GM19025 (cell line): Measurements from ENCODE around the gene MARCHF5.
"Not testable (repeated sequence)": the region's sequence is repeated elsewhere in the genome, so short reads cannot be mapped to it uniquely, and the experiment has no call there.

Experiments
- ATAC-seq: cut with Tn5 transposase; IDR thresholded peaks from one replicate; pipeline ENCODE4 v1.9.1; 2021; ENCODE audit warnings: mild to moderate bottlenecking, low read depth, moderate library complexity; ENCODE audit not compliant: unreplicated experiment

The MARCHF5 gene

GRCh38 chr10:92304061-92304460, 13.1 kb downstream of the MARCHF5 start:
- ATAC-seq = no peak

GRCh38 chr10:92305133-92306072, 14.4 kb downstream of the MARCHF5 start:
- no peak for ATAC-seq

GRCh38 chr10:92309272-92309671, 18.3 kb downstream of the MARCHF5 start:
- no peak for ATAC-seq

- ATAC-seq = no peak
Measured at GRCh38 chr10:92313750-92314149, 22.8 kb downstream of the MARCHF5 start.

GRCh38 chr10:92316610-92317009, 25.6 kb downstream of the MARCHF5 start:
- ATAC-seq = no peak

GRCh38 chr10:92323079-92323478, 32.1 kb downstream of the MARCHF5 start:
- ATAC-seq = no peak

- no peak for ATAC-seq
Measured at GRCh38 chr10:92327445-92328433, 36.8 kb downstream of the MARCHF5 start.

- no peak for ATAC-seq
Measured at GRCh38 chr10:92328993-92329392, 38.0 kb downstream of the MARCHF5 start.

- not testable (repeated sequence) for ATAC-seq
Measured at GRCh38 chr10:92329927-92330326, 39.0 kb downstream of the MARCHF5 start.

GRCh38 chr10:92342796-92343195, 51.8 kb downstream of the MARCHF5 start:
- ATAC-seq = no peak

- not testable (repeated sequence) for ATAC-seq
Measured at GRCh38 chr10:92345575-92345974, 54.6 kb downstream of the MARCHF5 start.

GRCh38 chr10:92347035-92347676, 56.2 kb downstream of the MARCHF5 start:
- not testable (repeated sequence) for ATAC-seq

GRCh38 chr10:92350411-92350810, 59.4 kb downstream of the MARCHF5 start:
- ATAC-seq = no peak

- ATAC-seq = no peak
Measured at GRCh38 chr10:92354587-92354986, 63.6 kb downstream of the MARCHF5 start.

- no peak for ATAC-seq
Measured at GRCh38 chr10:92356041-92356440, 65.1 kb downstream of the MARCHF5 start.

- no peak for ATAC-seq
Measured at GRCh38 chr10:92363498-92363897, 72.5 kb downstream of the MARCHF5 start.

- no peak for ATAC-seq
Measured at GRCh38 chr10:92366412-92367021, 75.5 kb downstream of the MARCHF5 start.

- ATAC-seq = no peak
Measured at GRCh38 chr10:92377962-92378361, 87.0 kb downstream of the MARCHF5 start.

- ATAC-seq = no peak
Measured at GRCh38 chr10:92381543-92381954, 90.6 kb downstream of the MARCHF5 start.

GRCh38 chr10:92382631-92383030, 91.7 kb downstream of the MARCHF5 start:
- no peak for ATAC-seq
